ENCODE data around the gene ENTPD6. TPM values are rescaled to one million over a fixed set of nuclear protein-coding genes. Genes with fewer than 3 reads are reported as not detected.

ENTPD6 gene
- total RNA-seq, 2 donors from 2014 or later: 77.1 to 93.6 TPM

DNA sequence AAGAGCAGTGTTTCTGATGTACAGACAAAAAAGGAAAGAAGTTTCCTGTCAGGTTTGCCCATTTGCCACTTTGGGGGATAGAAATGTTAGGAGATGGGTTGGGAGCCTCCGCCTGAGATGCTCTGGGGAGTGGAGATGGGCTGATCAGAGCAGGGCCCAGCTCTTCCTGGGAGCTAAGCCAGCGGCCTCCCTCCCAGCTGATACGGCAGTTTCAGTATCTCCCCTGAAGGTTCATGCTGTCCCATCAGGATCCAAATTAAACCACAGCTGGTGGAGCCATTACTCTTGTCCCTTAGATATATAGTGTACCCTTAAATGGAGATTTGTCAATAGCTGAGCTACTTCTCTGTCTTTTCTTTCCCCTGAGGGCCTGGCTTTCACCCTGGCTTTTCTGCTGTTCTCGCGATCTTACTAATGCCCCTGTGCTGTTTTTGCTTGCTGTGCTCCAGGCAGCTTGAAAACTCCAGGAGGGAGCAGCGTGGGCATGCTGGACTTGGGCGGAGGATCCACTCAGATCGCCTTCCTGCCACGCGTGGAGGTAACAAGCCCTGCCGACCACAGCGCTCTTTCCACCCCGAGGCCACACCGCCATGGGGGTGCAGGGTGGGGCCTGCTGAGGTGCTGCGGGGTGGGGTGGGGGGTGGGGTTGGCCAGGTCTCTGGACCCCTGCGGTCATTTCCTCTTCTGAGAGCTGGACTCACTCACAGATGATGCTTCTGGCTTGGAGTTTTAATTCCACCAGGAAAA is 20.9 kb downstream of the ENTPD6 start:
- WGBS, 2 experiments (ENCODE audit: insufficient coverage in 1 of 2, insufficient read length in 1 of 2): 81 to 95% methylated on average over 7 to 16 of the region's 16 CpGs

DNA sequence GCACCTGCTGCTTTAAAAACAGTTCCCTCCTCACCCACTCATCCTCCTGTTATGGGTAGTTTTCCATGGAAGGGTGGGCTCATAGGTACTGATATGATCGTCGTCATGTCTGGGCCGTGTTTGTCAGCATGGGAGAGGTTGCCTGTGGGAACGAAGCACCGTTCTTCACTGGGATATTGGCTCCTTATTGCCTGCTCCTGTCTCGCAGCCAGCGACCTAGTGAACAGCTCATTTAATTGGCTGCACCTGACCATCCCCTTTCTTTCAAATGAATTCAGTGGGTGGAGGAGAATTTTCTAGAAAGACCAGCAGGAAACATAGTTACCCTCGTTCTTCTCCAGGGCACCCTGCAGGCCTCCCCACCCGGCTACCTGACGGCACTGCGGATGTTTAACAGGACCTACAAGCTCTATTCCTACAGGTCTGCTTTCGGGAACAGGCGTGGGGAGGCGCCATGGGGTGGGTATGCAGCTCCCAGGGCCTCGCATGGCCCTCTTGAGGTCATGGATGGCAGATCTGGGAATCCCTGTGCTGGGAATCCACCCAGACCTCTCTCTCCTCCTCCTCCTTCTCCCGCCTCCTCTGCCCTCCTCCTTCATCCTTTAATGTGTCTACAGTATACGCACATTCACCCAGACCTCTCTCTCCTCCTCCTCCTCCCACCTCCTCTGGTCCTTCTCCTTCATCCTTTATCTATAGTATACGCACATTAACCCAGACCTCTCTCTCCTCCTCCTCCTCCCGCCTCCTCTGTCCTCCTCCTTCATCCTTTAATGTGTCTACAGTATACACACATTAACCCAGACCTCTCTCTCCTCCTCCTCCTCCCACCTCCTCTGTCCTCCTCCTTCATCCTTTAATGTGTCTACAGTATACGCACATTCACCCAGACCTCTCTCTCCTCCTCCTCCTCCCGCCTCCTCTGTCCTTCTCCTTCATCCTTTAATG is 21.9 kb downstream of the ENTPD6 start:
- H3K4me3 ChIP-seq (ENCODE audit: low read length): no peak overlapping the region
- no peaks in the 10 kb centered on the region for H3K27me3 ChIP-seq (ENCODE audit: control insufficient read depth, insufficient read depth, low read length, poor library complexity, severe bottlenecking)
- Mint-ChIP-seq H3K36me3 (ENCODE audit: low read depth) (peaks cover 47% of the 10 kb centered on the region), H3K27ac (peak overlapping the region; percentile 13), H3K4me3 (no peak overlapping the region), H3K4me1 (peaks cover 6% of the 10 kb centered on the region), H3K9me3 (no peaks in the 10 kb centered on the region), H3K27me3 (ENCODE audit: insufficient read depth) (no peaks in the 10 kb centered on the region)
- H3K36me3 ChIP-seq (ENCODE audit: control insufficient read depth, insufficient read depth, low read length): peaks cover 66% of the 10 kb centered on the region
- TF ChIP-seq, protein P1, sequence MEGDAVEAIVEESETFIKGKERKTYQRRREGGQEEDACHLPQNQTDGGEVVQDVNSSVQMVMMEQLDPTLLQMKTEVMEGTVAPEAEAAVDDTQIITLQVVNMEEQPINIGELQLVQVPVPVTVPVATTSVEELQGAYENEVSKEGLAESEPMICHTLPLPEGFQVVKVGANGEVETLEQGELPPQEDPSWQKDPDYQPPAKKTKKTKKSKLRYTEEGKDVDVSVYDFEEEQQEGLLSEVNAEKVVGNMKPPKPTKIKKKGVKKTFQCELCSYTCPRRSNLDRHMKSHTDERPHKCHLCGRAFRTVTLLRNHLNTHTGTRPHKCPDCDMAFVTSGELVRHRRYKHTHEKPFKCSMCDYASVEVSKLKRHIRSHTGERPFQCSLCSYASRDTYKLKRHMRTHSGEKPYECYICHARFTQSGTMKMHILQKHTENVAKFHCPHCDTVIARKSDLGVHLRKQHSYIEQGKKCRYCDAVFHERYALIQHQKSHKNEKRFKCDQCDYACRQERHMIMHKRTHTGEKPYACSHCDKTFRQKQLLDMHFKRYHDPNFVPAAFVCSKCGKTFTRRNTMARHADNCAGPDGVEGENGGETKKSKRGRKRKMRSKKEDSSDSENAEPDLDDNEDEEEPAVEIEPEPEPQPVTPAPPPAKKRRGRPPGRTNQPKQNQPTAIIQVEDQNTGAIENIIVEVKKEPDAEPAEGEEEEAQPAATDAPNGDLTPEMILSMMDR (conservative IDR thresholded peaks at IDR 0.05): no peak
- WGBS, 2 experiments (ENCODE audit: insufficient coverage in 1 of 2, insufficient read length in 1 of 2): 93% methylated on average over 15 to 21 of the region's 21 CpGs
- H3K9me3 ChIP-seq (ENCODE audit: control insufficient read depth, low read length): no peaks in the 10 kb centered on the region
- no peak overlapping the region for H3K9ac ChIP-seq (ENCODE audit: extremely low read depth, low read length, poor library complexity, severe bottlenecking)
- no peak overlapping the region for H3K27ac ChIP-seq (ENCODE audit: low read depth, low read length)
- peaks cover 1% of the 10 kb centered on the region for H3K4me1 ChIP-seq (ENCODE audit: control insufficient read depth, insufficient read depth, low read length)
- no peak for DNase-seq

More for the DNA sequence above, 20.9 kb downstream of the ENTPD6 start:
- TF ChIP-seq, protein P1 (conservative IDR thresholded peaks at IDR 0.05): no peak
- Mint-ChIP-seq H3K4me3 (no peak overlapping the region), H3K27ac (peak overlapping the region; percentile 13), H3K4me1 (no peaks in the 10 kb centered on the region), H3K9me3 (no peaks in the 10 kb centered on the region), H3K27me3 (ENCODE audit: insufficient read depth) (no peaks in the 10 kb centered on the region), H3K36me3 (ENCODE audit: low read depth) (peaks cover 54% of the 10 kb centered on the region)
- DNase-seq: no peak
- H3K9ac ChIP-seq (ENCODE audit: extremely low read depth, low read length, poor library complexity, severe bottlenecking): no peak overlapping the region
- H3K27ac ChIP-seq (ENCODE audit: low read depth, low read length): no peak overlapping the region
- H3K4me1 ChIP-seq (ENCODE audit: control insufficient read depth, insufficient read depth, low read length): no peaks in the 10 kb centered on the region
- no peaks in the 10 kb centered on the region for H3K27me3 ChIP-seq (ENCODE audit: control insufficient read depth, insufficient read depth, low read length, poor library complexity, severe bottlenecking)
- H3K36me3 ChIP-seq (ENCODE audit: control insufficient read depth, insufficient read depth, low read length): peaks cover 72% of the 10 kb centered on the region
- no peaks in the 10 kb centered on the region for H3K9me3 ChIP-seq (ENCODE audit: control insufficient read depth, low read length)
- H3K4me3 ChIP-seq (ENCODE audit: low read length): no peak overlapping the region

DNA sequence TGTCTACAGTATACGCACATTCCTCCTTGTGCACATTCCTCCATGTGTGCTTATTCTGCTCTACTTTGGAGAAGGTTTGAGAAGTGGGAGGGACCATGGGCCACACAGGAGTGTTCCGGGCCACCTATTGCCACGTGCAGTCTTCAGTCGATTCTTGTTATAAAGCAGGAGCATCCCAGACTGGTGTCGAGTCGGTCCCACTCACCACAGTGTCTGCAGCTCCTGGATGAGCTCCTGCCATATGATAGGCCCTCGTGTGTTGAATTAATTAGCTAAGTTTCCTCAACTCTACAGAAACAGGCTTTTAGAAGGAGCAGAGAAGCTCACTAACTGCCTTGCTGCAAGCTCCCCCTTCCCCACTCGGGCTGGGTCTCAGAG is 22.6 kb downstream of the ENTPD6 start:
- no peak for DNase-seq
- peaks cover 45% of the 10 kb centered on the region for H3K36me3 Mint-ChIP-seq (ENCODE audit: low read depth)
- no peak overlapping the region for H3K27ac ChIP-seq (ENCODE audit: low read depth, low read length)
- peaks cover 4% of the 10 kb centered on the region for H3K4me1 ChIP-seq (ENCODE audit: control insufficient read depth, insufficient read depth, low read length)
- WGBS, 2 experiments (ENCODE audit: insufficient coverage in 1 of 2, insufficient read length in 1 of 2): 96 to 100% methylated on average over 6 to 8 of the region's 8 CpGs
- H3K27me3 ChIP-seq (ENCODE audit: control insufficient read depth, insufficient read depth, low read length, poor library complexity, severe bottlenecking): no peaks in the 10 kb centered on the region
- no peaks in the 10 kb centered on the region for H3K9me3 ChIP-seq (ENCODE audit: control insufficient read depth, low read length)
- H3K36me3 ChIP-seq (ENCODE audit: control insufficient read depth, insufficient read depth, low read length): peaks cover 63% of the 10 kb centered on the region
- peaks cover 13% of the 10 kb centered on the region for H3K4me1 Mint-ChIP-seq
- no peaks in the 10 kb centered on the region for H3K27me3 Mint-ChIP-seq (ENCODE audit: insufficient read depth)
- TF ChIP-seq, protein P1 (conservative IDR thresholded peaks at IDR 0.05): no peak
- no peaks in the 10 kb centered on the region for H3K9me3 Mint-ChIP-seq
- H3K9ac ChIP-seq (ENCODE audit: extremely low read depth, low read length, poor library complexity, severe bottlenecking): no peak overlapping the region
- H3K4me3 ChIP-seq (ENCODE audit: low read length): no peak overlapping the region
- H3K4me3 Mint-ChIP-seq: no peak overlapping the region
- no peak overlapping the region for H3K27ac Mint-ChIP-seq

Measured in endodermal cell (in vitro differentiated cells).